KOPT-K1 (cell line): ENCODE results near the gene TRIM5.

Experiments
- H3K27ac ChIP-seq: fragments of 200-600 bp; sonication (generic); 2 replicates; pipeline ENCODE4 v1.5.1; 2016; ENCODE audit warnings: antibody characterized with exemption, mild to moderate bottlenecking, low read depth, low read length; ENCODE audit not compliant: poor library complexity, severe bottlenecking
- H3K36me3 ChIP-seq: fragments of 200-600 bp; sonication (generic); 2 replicates; pipeline ENCODE4 v1.5.1; 2017; ENCODE audit warnings: antibody characterized with exemption, mild to moderate bottlenecking, low read length, moderate library complexity; ENCODE audit not compliant: insufficient read depth
- H3K9me3 ChIP-seq: fragments of 200-600 bp; sonication (generic); 2 replicates; pipeline ENCODE4 v1.5.1; 2017; ENCODE audit warnings: antibody characterized with exemption, low read length, mild to moderate bottlenecking; ENCODE audit not compliant: insufficient read depth, poor library complexity, severe bottlenecking

Gene TRIM5

GRCh38 chr11:5622802-5623201 is 62.1 kb downstream of the TRIM5 start:
- no peaks in the 10 kb centered on the region for H3K36me3 ChIP-seq
- H3K9me3 ChIP-seq, result no peaks in the 10 kb centered on the region
- no peak overlapping the region for H3K27ac ChIP-seq

- H3K27ac ChIP-seq, result no peak overlapping the region
Measured at GRCh38 chr11:5621580-5621979, 63.3 kb downstream of the TRIM5 start.

GRCh38 chr11:5620651-5621521 is 64.0 kb downstream of the TRIM5 start:
- H3K36me3 ChIP-seq, result no peaks in the 10 kb centered on the region
- H3K9me3 ChIP-seq, result no peaks in the 10 kb centered on the region
- H3K27ac ChIP-seq, result no peak overlapping the region

More at GRCh38 chr11:5621580-5621979, 63.3 kb downstream of the TRIM5 start:
- H3K36me3 ChIP-seq, result no peaks in the 10 kb centered on the region
- no peaks in the 10 kb centered on the region for H3K9me3 ChIP-seq

- no peak overlapping the region for H3K27ac ChIP-seq
- no peaks in the 10 kb centered on the region for H3K9me3 ChIP-seq
- H3K36me3 ChIP-seq, result no peaks in the 10 kb centered on the region
Measured at GRCh38 chr11:5618807-5619206, 66.1 kb downstream of the TRIM5 start.
